Keratinocyte (primary cell): Measurements from ENCODE around the gene FTSJ3. TPM values are rescaled to one million over a fixed set of nuclear protein-coding genes. Genes with fewer than 3 reads are reported as not detected.
A peak's percentile ranks its signal among the peaks of the same experiment; 100 is the strongest.
"Not testable (repeated sequence)": the region's sequence is repeated elsewhere in the genome, so short reads cannot be mapped to it uniquely, and the experiment has no call there.

Experiments
- DNase-seq: peaks from one replicate; pipeline ENCODE4 v3.0.0-alpha.2; 2011; ENCODE audit warnings: low read depth, missing footprints, low spot score
- FAIRE-seq: peaks from 2 replicates; lab custom pipeline; 2011; peaks lifted over from hg19 to GRCh38; lab: Jason Lieb, UNC
- H2AFZ ChIP-seq: 2 replicates; pipeline ENCODE4 v1.6.0; 2012; ENCODE audit warnings: low read length, control low read depth, inconsistent platforms; ENCODE audit not compliant: control insufficient read depth
- H3K27ac ChIP-seq: 2 replicates; pipeline ENCODE4 v1.5.1; 2011; ENCODE audit warnings: low read length; ENCODE audit not compliant: control insufficient read depth, insufficient read depth
- H3K27me3 ChIP-seq: 3 replicates; pipeline ENCODE4 v1.6.0; 2011; ENCODE audit warnings: low read length; ENCODE audit not compliant: control insufficient read depth, insufficient read depth; ENCODE audit errors: extremely low read depth
- H3K36me3 ChIP-seq, 2 experiments: 2 replicates in 1 of 2; 3 replicates in 1 of 2; pipeline ENCODE4 v1.5.1; 2011; ENCODE audit warnings: low read length in 2 of 2, mild to moderate bottlenecking in 1 of 2; ENCODE audit not compliant: control insufficient read depth in 2 of 2, insufficient read depth in 2 of 2; ENCODE audit errors: extremely low read depth in 1 of 2
- H3K4me1 ChIP-seq: 3 replicates; pipeline ENCODE4 v1.5.1; 2011; ENCODE audit warnings: low read length; ENCODE audit not compliant: control insufficient read depth, insufficient read depth; ENCODE audit errors: extremely low read depth
- H3K4me2 ChIP-seq: 3 replicates; pipeline ENCODE4 v1.6.0; 2011; ENCODE audit warnings: low read depth, low read length; ENCODE audit not compliant: control insufficient read depth, insufficient read depth; ENCODE audit errors: extremely low read depth
- H3K4me3 ChIP-seq, 3 experiments: fragments of 200-600 bp in 1 of 3; sonication (generic) in 1 of 3; 2 replicates in 2 of 3; 3 replicates in 1 of 3; pipeline ENCODE4 v1.5.1; 2011 to 2016; ENCODE audit warnings: low read length in 3 of 3, mild to moderate bottlenecking in 3 of 3, control low read depth in 2 of 3, inconsistent platforms in 1 of 3, low read depth in 1 of 3, mixed read lengths in 1 of 3, mixed run types in 1 of 3, moderate library complexity in 1 of 3; ENCODE audit not compliant: control insufficient read depth in 2 of 3, insufficient read depth in 2 of 3; ENCODE audit errors: extremely low read depth in 1 of 3
- H3K79me2 ChIP-seq: 2 replicates; pipeline ENCODE4 v1.6.0; 2012; ENCODE audit warnings: low read length; ENCODE audit not compliant: control insufficient read depth, insufficient read depth
- H3K9ac ChIP-seq: 3 replicates; pipeline ENCODE4 v1.6.0; 2011; ENCODE audit warnings: low read length; ENCODE audit not compliant: control insufficient read depth, insufficient read depth; ENCODE audit errors: extremely low read depth
- H3K9me1 ChIP-seq: 3 replicates; pipeline ENCODE4 v1.6.0; 2011; ENCODE audit warnings: low read length; ENCODE audit not compliant: control insufficient read depth, insufficient read depth; ENCODE audit errors: extremely low read depth
- H3K9me3 ChIP-seq: 2 replicates; pipeline ENCODE4 v1.5.1; 2012; ENCODE audit warnings: low read depth, low read length; ENCODE audit not compliant: control insufficient read depth
- H4K20me1 ChIP-seq: 3 replicates; pipeline ENCODE4 v1.6.0; 2011; ENCODE audit warnings: low read length; ENCODE audit not compliant: control insufficient read depth, insufficient read depth; ENCODE audit errors: extremely low read depth
- EZH2 ChIP-seq: IDR thresholded peaks from one replicate; pipeline ENCODE4 v1.6.1; 2012; ENCODE audit warnings: inconsistent platforms, mild to moderate bottlenecking, low read length, moderate library complexity
- dilution Hi-C: fragments of 300-500 bp; cut with MboI; formaldehyde crosslinking; loops from one replicate; pipeline ENCODE4 v1.7.0; 2020; ENCODE audit warnings: low sequenced_read_pairs; ENCODE audit not compliant: extremely low pct_ligation_motif_present
- polyA plus RNA-seq, 5 experiments: library from polyadenylated mRNA; depleted of rRNA in 3 of 5; stranded (reverse) in 3 of 5; stranded (forward) in 1 of 5; unstranded in 1 of 5; fragments of >200 nt; gene quantifications; 1 replicate in 1 of 5; 2 replicates in 3 of 5; 3 replicates in 1 of 5; pipeline versions ENCODE4 v1.2.1 to v1.2.3, GENCODE V29; 2011 to 2012; ENCODE audit warnings: missing spikeins in 2 of 5, low read depth in 1 of 5, low replicate concordance in 1 of 5
- TF ChIP-seq, protein P1 (sequence below), 3 experiments: IDR thresholded peaks in 1 of 3; conservative IDR thresholded peaks in 1 of 3; optimal IDR thresholded peaks in 1 of 3; 2 replicates in 2 of 3; 3 replicates in 1 of 3; pipeline versions ENCODE3 to v1.5.1; 2011; ENCODE audit warnings: low read length in 3 of 3, mild to moderate bottlenecking in 3 of 3, moderate library complexity in 2 of 3, control low read depth in 1 of 3, inconsistent platforms in 1 of 3; ENCODE audit not compliant: insufficient read depth in 2 of 3; ENCODE audit errors: extremely low read depth in 1 of 3

Gene FTSJ3
- polyA plus RNA-seq, 1 donor (not counting 4 experiments of a cell fraction or from before 2014, with no cell fraction given), result 43.7 TPM

DNA sequence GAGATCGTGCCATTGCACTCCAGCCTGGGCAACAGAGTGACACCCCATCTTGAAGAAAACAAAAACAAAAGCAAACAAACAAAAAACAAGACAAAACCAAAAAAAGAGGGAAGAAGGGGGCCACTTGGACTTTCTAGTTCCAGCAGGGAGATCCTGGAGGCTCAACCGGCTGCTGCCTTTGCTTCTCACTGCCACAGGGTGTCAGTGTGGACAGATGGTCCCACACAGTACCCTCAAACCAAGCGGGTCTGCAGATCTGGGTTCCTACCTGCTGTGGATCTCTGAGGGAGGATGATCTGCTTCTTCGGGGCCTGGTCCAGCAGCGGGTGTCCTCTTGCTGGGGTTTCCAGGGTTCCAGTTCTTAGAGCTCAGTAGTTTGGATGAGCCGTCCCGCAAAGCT, 39.2 kb upstream of the FTSJ3 start:
- H3K4me1 ChIP-seq, dilution Hi-C loops: not testable (repeated sequence)

DNA sequence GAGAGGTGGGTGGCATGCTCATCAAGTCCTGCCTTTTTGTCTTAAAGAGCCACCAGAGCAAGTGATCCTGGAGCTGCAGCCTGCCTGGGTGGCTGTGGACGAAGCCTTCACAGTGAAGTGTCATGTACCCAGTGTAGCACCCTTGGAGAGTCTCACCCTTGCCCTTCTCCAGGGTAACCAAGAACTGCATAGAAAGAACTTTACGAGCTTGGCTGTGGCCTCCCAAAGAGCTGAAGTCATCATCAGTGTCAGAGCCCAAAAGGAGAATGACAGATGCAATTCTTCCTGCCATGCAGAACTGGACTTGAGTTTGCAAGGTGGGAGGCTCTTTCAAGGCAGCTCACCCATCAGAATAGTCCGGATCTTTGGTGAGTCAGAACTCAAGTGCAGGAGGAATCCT, 31.8 kb upstream of the FTSJ3 start:
- no peaks in the 10 kb centered on the region for H3K9me1 ChIP-seq
- no peaks in the 10 kb centered on the region for H3K9me3 ChIP-seq
- H3K4me1 ChIP-seq, result no peaks in the 10 kb centered on the region
- TF ChIP-seq, protein P1, sequence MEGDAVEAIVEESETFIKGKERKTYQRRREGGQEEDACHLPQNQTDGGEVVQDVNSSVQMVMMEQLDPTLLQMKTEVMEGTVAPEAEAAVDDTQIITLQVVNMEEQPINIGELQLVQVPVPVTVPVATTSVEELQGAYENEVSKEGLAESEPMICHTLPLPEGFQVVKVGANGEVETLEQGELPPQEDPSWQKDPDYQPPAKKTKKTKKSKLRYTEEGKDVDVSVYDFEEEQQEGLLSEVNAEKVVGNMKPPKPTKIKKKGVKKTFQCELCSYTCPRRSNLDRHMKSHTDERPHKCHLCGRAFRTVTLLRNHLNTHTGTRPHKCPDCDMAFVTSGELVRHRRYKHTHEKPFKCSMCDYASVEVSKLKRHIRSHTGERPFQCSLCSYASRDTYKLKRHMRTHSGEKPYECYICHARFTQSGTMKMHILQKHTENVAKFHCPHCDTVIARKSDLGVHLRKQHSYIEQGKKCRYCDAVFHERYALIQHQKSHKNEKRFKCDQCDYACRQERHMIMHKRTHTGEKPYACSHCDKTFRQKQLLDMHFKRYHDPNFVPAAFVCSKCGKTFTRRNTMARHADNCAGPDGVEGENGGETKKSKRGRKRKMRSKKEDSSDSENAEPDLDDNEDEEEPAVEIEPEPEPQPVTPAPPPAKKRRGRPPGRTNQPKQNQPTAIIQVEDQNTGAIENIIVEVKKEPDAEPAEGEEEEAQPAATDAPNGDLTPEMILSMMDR (optimal IDR thresholded peaks at IDR 0.05 in 1 of 3, IDR thresholded peaks at IDR 0.05 in 1 of 3, conservative IDR thresholded peaks at IDR 0.05 in 1 of 3; ENCODE audit: extremely low read depth in 1 of 3, insufficient read depth in 2 of 3, low read length in 3 of 3), result no peak
- no peak for TF ChIP-seq EZH2
- DNase-seq, result no peak
- H3K4me2 ChIP-seq, result no peak overlapping the region
- H2AFZ ChIP-seq, result no peak overlapping the region
- H3K9ac ChIP-seq, result no peak overlapping the region
- no peaks in the 10 kb centered on the region for H3K27me3 ChIP-seq
- FAIRE-seq, result no peak
- H4K20me1 ChIP-seq, result no peaks in the 10 kb centered on the region
- H3K4me3 ChIP-seq, result no peak overlapping the region
- dilution Hi-C loops, result no loop called here
- no peaks in the 10 kb centered on the region for H3K79me2 ChIP-seq
- no peaks in the 10 kb centered on the region for H3K36me3 ChIP-seq
- no peak overlapping the region for H3K27ac ChIP-seq

More for the DNA sequence above, 39.2 kb upstream of the FTSJ3 start:
- not testable (repeated sequence) for H3K4me3 ChIP-seq, H3K27me3 ChIP-seq, H3K27ac ChIP-seq, H3K79me2 ChIP-seq, H3K36me3 ChIP-seq, DNase-seq, H3K9me3 ChIP-seq, FAIRE-seq, H2AFZ ChIP-seq, H3K4me2 ChIP-seq, H3K9ac ChIP-seq, H3K9me1 ChIP-seq, H4K20me1 ChIP-seq
- TF ChIP-seq, protein P1 (optimal IDR thresholded peaks at IDR 0.05 in 1 of 3, IDR thresholded peaks at IDR 0.05 in 1 of 3, conservative IDR thresholded peaks at IDR 0.05 in 1 of 3; ENCODE audit: extremely low read depth in 1 of 3, insufficient read depth in 2 of 3, low read length in 3 of 3), result peak in 1 of 3 experiments; percentile 24

DNA sequence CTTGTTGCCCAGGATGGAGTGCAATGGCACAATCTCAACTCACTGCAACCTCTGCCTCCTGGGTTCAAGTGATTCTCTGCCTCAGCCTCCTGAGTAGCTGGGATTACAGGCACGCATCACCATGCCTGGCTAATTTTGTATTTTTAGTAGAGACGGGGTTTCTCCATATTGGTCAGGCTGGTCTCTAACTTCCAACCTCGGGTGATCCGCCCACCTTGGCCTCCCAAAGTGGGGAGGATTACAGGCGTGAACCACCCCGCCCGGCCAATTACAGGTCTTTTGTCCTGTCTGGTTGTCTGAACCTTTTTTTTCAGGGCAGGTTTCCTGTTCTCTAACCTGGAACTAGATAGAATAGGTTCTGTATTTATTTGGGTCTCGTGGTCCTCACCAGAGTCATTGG, 29.0 kb upstream of the FTSJ3 start:
- H3K27ac ChIP-seq, DNase-seq, H3K79me2 ChIP-seq, H3K4me3 ChIP-seq, H3K9ac ChIP-seq, H3K4me1 ChIP-seq, H3K36me3 ChIP-seq, H2AFZ ChIP-seq, H3K27me3 ChIP-seq, H3K4me2 ChIP-seq, FAIRE-seq, H3K9me1 ChIP-seq, H3K9me3 ChIP-seq, H4K20me1 ChIP-seq, dilution Hi-C loops: not testable (repeated sequence)
